ENCODE results near the gene ANGPTL1. TPM values are rescaled to one million over a fixed set of nuclear protein-coding genes. Genes with fewer than 3 reads are reported as not detected.

The ANGPTL1 gene
- total and polyA plus RNA-seq, 2 of the 13 experiments (the other 11 are each of a cell fraction or from before 2014, with no cell fraction given), result 2.9 to 9.3 TPM

- TF ChIP-seq PTBP1 (IDR thresholded peaks at IDR 0.05; ENCODE audit: low read depth, low read length, poor library complexity, severe bottlenecking) (no peak), ZNF17 (CRISPR knock-in tag; IDR thresholded peaks at IDR 0.05) (no peak), ZNF766 (CRISPR knock-in tag; IDR thresholded peaks at IDR 0.05; ENCODE audit: borderline replicate concordance) (no peak), BORCS8-MEF2B (CRISPR knock-in tag; IDR thresholded peaks at IDR 0.05) (no peak), NFIB (CRISPR knock-in tag; IDR thresholded peaks at IDR 0.05; ENCODE audit: borderline replicate concordance) (no peak), TFE3 (CRISPR knock-in tag; IDR thresholded peaks at IDR 0.05) (peak; percentile 97), HMG20B (CRISPR knock-in tag; conservative IDR thresholded peaks at IDR 0.05) (no peak), ZNF724P (CRISPR knock-in tag; IDR thresholded peaks at IDR 0.05; ENCODE audit: borderline replicate concordance) (no peak), GFI1 (CRISPR knock-in tag; IDR thresholded peaks at IDR 0.05; ENCODE audit: borderline replicate concordance) (peak; percentile 51; the same call in 1 of the 2 replicates), CENPT (CRISPR knock-in tag; IDR thresholded peaks at IDR 0.05; ENCODE audit: low read depth) (no peak), ZNF782 (CRISPR knock-in tag; IDR thresholded peaks at IDR 0.05; ENCODE audit: borderline replicate concordance) (no peak), SMAD9 (CRISPR knock-in tag; IDR thresholded peaks at IDR 0.05) (no peak), NCOA2 (CRISPR knock-in tag; IDR thresholded peaks at IDR 0.05) (peak; percentile 76), RAD21 (CRISPR knock-in tag; IDR thresholded peaks at IDR 0.05) (no peak), MIER3 (CRISPR knock-in tag; IDR thresholded peaks at IDR 0.05; ENCODE audit: borderline replicate concordance) (peak; percentile 24; the same call in 1 of the 2 replicates), NR2F6 (IDR thresholded peaks at IDR 0.05) (peak; percentile 31; the same call in 1 of the 2 replicates), NR2F6 (CRISPR knock-in tag; IDR thresholded peaks at IDR 0.05) (0 out of 2 replicates have a peak, but pooled peaks have one; percentile 32), ZUFSP (CRISPR knock-in tag; IDR thresholded peaks at IDR 0.05; ENCODE audit: borderline replicate concordance) (no peak), GLMP (CRISPR knock-in tag; IDR thresholded peaks at IDR 0.05; ENCODE audit: borderline replicate concordance) (no peak), ZSCAN12 (CRISPR knock-in tag; IDR thresholded peaks at IDR 0.05) (0 out of 2 replicates have a peak, but pooled peaks have one; percentile 22), ETV5 (CRISPR knock-in tag; IDR thresholded peaks at IDR 0.05; ENCODE audit: borderline replicate concordance) (peak; percentile 24; the same call in 1 of the 2 replicates), ZNF770 (CRISPR knock-in tag; IDR thresholded peaks at IDR 0.05) (no peak), HOXA9 (CRISPR knock-in tag; IDR thresholded peaks at IDR 0.05; ENCODE audit: borderline replicate concordance) (no peak), HDAC1 (CRISPR knock-in tag; IDR thresholded peaks at IDR 0.05) (peak; percentile 14; the same call in 1 of the 2 replicates), ZNF232 (CRISPR knock-in tag; IDR thresholded peaks at IDR 0.05; ENCODE audit: borderline replicate concordance) (no peak)
Measured at GRCh38 chr1:178916448-178917174, 45.7 kb upstream of the ANGPTL1 start (continued).
